ENCODE data around the gene UBE2Q2.
"Not testable (repeated sequence)": the region's sequence is repeated elsewhere in the genome, so short reads cannot be mapped to it uniquely, and the experiment has no call there.

- TF ChIP-seq EZH2 (IDR thresholded peaks at IDR 0.05; ENCODE audit: insufficient read depth, poor library complexity, severe bottlenecking); EZH2phosphoT487 (IDR thresholded peaks at IDR 0.05; ENCODE audit: insufficient read depth, low read depth): not testable (repeated sequence)
These were observed 28.3 kb downstream of the UBE2Q2 start for GRCh38 chr15:75871589-75871988.
